BE2C (cell line): ENCODE data around the gene WDR81.
"Not testable (repeated sequence)": the region's sequence is repeated elsewhere in the genome, so short reads cannot be mapped to it uniquely, and the experiment has no call there.

Source experiments
- DNase-seq: peaks from one replicate; pipeline ENCODE4 v3.0.0-alpha.2; 2020
- H3K27me3 ChIP-seq: fragments of 250-450 bp; sonication (Bioruptor Pico); 2 replicates; pipeline ENCODE4 v1.5.1; 2020; ENCODE audit warnings: mild to moderate bottlenecking
- H3K36me3 ChIP-seq: fragments of 250-450 bp; sonication (Bioruptor Pico); 2 replicates; pipeline ENCODE4 v1.5.1; 2020; ENCODE audit warnings: mild to moderate bottlenecking
- H3K4me1 ChIP-seq: fragments of 250-450 bp; sonication (Bioruptor Pico); 2 replicates; pipeline ENCODE4 v1.5.1; 2020
- H3K4me3 ChIP-seq: 2 replicates; pipeline ENCODE4 v1.5.1; 2011; ENCODE audit warnings: low read depth, low read length
- H3K9me3 ChIP-seq: fragments of 250-450 bp; sonication (Bioruptor Pico); 2 replicates; pipeline ENCODE4 v1.5.1; 2020
- CTCF ChIP-seq: IDR thresholded peaks from 2 replicates; pipeline ENCODE4 v1.5.1; 2012; ENCODE audit warnings: mild to moderate bottlenecking, low read depth, low read length

WDR81 gene

DNA sequence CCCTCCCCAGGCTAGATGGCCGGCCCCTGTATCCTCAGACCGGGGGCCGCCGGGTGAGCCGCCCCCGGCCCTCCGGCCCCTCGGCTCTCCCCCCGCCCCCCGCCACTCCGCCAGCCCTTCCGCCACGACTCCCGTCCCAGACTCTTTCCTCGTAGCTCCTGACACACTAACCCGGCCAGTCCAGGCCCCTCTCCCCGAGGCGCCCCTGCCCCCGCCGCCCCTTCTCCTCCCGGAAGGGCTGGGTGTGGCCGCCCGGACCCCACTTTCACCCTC lies 8.8 kb upstream of the WDR81 start:
- no peaks in the 10 kb centered on the region for H3K9me3 ChIP-seq
- peaks cover 7% of the 10 kb centered on the region for H3K4me1 ChIP-seq
- peak overlapping the region; percentile 56 for H3K4me3 ChIP-seq
- no peak for TF ChIP-seq CTCF
- no peaks in the 10 kb centered on the region for H3K36me3 ChIP-seq
- no peak for DNase-seq
- H3K27me3 ChIP-seq: no peaks in the 10 kb centered on the region

GRCh38 chr17:1716076-1716911 lies 8.2 kb upstream of the WDR81 start:
- no peaks in the 10 kb centered on the region for H3K27me3 ChIP-seq
- H3K4me1 ChIP-seq: peaks cover 7% of the 10 kb centered on the region
- TF ChIP-seq CTCF: no peak
- H3K36me3 ChIP-seq: no peaks in the 10 kb centered on the region
- H3K4me3 ChIP-seq: peak overlapping the region; percentile 68
- H3K9me3 ChIP-seq: no peaks in the 10 kb centered on the region
- DNase-seq: peak; percentile 98

GRCh38 chr17:1716912-1717695 lies 7.4 kb upstream of the WDR81 start:
- no peaks in the 10 kb centered on the region for H3K36me3 ChIP-seq

DNA sequence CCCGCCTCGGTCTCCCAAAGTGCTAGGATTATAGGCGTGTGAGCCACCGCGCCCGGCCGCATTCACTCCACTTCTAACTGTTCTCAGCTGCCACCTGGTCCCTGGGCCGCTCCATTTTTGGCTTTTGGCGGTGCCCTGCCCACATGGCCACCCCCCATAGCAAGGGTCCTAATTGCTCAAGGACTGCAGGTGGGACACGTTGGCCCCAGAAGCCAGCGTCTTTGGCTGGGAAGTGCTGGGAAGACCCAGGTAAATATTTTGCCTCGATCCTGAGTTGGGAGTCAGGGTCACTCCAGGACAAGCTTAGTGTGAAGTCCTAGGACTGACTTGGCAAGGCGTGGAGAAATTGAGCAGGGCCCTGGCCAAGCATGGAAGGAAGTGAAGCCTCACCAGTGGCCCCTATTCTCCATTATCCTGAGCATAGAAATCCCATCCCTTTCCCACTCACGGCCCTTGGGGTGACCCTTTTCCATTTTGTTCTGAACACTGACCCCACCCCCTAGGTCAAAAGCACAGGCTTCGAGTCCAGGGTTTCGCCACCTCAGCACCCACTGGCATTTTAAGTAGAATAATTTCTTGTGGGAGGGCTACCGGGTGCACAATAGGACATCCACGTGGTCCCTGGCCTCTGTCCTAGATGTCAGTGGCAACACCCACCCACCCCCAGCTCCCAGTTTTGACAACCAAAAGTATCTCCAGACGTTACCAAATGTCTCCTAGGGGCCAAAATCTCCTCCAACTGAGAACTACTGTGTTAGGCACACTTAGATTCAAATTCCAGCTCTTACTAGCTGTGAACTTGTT lies 5.9 kb upstream of the WDR81 start:
- H3K4me1 ChIP-seq: peaks cover 7% of the 10 kb centered on the region
- no peak for TF ChIP-seq CTCF
- DNase-seq: no peak
- H3K4me3 ChIP-seq: no peak overlapping the region
- no peaks in the 10 kb centered on the region for H3K9me3 ChIP-seq
- no peaks in the 10 kb centered on the region for H3K36me3 ChIP-seq
- H3K27me3 ChIP-seq: no peaks in the 10 kb centered on the region

More at GRCh38 chr17:1716912-1717695, 7.4 kb upstream of the WDR81 start:
- no peaks in the 10 kb centered on the region for H3K9me3 ChIP-seq
- H3K4me3 ChIP-seq: peak overlapping the region; percentile 68
- peak; percentile 87 for DNase-seq
- H3K27me3 ChIP-seq: no peaks in the 10 kb centered on the region
- no peak for TF ChIP-seq CTCF
- peaks cover 7% of the 10 kb centered on the region for H3K4me1 ChIP-seq

- peak; percentile 89 for TF ChIP-seq CTCF
- Histone ChIP-seq H3K27me3 (no peaks in the 10 kb centered on the region), H3K4me1 (peaks cover 4% of the 10 kb centered on the region), H3K36me3 (no peaks in the 10 kb centered on the region; the same call in 1 of the 2 replicates), H3K9me3 (no peaks in the 10 kb centered on the region), H3K4me3 (peak overlapping the region; percentile 45)
- peak; percentile 62 for DNase-seq
These were observed 3.6 kb upstream of the WDR81 start for GRCh38 chr17:1720856-1721386.

GRCh38 chr17:1722022-1722421 lies 2.5 kb upstream of the WDR81 start:
- H3K4me1 ChIP-seq, H3K9me3 ChIP-seq, DNase-seq, H3K27me3 ChIP-seq, H3K36me3 ChIP-seq, H3K4me3 ChIP-seq: not testable (repeated sequence)
